ENCODE results near the gene WSB2. TPM values are rescaled to one million over a fixed set of nuclear protein-coding genes. Genes with fewer than 3 reads are reported as not detected.

WSB2 gene
- total RNA-seq, 2 experiments from 2014 or later: 26.2 to 27.9 TPM

DNA sequence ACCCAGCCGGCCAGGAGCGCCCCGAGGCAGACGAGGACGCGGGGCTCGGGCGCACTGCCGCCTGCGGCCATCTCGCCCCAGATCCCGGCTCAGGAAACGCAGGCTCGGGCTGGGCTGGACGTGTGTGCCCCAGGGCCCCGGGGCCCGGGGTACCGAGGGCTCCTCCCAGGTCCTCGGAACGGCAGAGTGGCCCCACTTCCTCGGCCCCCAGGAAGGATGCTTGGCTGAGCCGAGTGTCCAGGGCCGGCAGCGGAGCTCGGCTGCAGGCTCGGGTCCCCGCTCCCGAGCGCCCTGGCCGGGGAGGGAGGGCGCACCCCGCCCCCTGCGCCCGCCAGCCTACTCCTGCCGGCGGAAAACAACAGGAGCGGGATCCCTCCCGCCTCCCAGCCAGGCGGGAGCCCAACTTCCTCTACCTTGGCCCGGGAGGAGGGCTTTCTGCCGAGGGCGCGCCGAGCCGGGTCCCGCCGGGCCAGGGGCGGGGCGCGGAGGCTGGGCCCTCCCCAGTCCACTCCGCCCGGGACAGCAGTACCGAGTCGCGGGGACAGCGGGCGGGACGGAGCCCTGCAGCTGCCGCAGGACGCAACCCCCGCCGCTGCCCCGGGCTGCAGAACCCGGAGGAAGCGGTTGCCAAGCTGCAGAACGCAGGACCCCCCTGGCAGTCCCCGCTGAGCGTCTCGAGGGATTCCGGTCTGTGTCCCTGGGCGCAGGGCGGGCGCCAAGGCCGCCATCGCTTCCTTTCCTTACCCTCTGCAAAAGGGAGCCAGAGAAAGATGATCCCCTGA, 42.8 kb upstream of the WSB2 start, which contains the start of gene VSIG10:
TSS of gene VSIG10 (minus strand) at position 411 of the 782 bp plus-strand sequence. CDS start at position 71, 340 bp downstream.
- intact Hi-C loops (cut with micrococcal nuclease): loop anchor here (10.0 kb wide), 1 partner anchor 229 kb away; no protein-coding TSS in a partner anchor
- DNase-seq: peak; percentile 24

DNA sequence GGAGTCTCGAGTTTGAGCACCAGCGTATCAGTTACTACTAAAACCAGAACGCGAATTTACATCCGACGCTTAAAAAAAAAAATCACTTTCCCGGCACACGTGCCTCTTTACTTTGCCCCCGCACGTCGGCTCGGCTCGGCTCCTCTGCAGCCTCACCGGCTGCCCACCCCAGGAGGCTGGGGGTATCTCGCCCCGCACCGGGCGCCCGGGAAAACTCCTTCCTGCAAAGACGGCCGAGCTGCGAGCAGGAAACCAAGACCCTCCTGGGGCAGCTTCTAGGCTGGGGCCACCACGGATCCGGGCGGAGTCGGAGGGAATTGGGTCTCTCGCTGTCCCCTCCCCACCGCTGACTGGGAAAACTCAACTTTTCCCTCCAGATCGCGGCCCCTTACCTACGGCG, 42.2 kb upstream of the WSB2 start:
- H3K4me1 Mint-ChIP-seq (ENCODE audit: low read depth): peaks cover 7% of the 10 kb centered on the region
- TF ChIP-seq, protein P1, sequence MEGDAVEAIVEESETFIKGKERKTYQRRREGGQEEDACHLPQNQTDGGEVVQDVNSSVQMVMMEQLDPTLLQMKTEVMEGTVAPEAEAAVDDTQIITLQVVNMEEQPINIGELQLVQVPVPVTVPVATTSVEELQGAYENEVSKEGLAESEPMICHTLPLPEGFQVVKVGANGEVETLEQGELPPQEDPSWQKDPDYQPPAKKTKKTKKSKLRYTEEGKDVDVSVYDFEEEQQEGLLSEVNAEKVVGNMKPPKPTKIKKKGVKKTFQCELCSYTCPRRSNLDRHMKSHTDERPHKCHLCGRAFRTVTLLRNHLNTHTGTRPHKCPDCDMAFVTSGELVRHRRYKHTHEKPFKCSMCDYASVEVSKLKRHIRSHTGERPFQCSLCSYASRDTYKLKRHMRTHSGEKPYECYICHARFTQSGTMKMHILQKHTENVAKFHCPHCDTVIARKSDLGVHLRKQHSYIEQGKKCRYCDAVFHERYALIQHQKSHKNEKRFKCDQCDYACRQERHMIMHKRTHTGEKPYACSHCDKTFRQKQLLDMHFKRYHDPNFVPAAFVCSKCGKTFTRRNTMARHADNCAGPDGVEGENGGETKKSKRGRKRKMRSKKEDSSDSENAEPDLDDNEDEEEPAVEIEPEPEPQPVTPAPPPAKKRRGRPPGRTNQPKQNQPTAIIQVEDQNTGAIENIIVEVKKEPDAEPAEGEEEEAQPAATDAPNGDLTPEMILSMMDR (IDR thresholded peaks at IDR 0.05): no peak
- H3K9me3 Mint-ChIP-seq: no peaks in the 10 kb centered on the region
- DNase-seq (peak; percentile 17), ATAC-seq (peak; percentile 10)
- peaks cover 15% of the 10 kb centered on the region for H3K27me3 Mint-ChIP-seq
- H3K4me3 Mint-ChIP-seq: peak overlapping the region; percentile 73
- ChIA-PET CTCF (interaction anchor here (1.2 to 1.7 kb wide), 3 partner anchors 18 to 273 kb away, joined by 3 to 4 read pairs (median 3); partner anchors contain the start of gene SUDS3), POLR2A (no interaction called here)
- no peak overlapping the region for H3K27ac Mint-ChIP-seq
- H3K36me3 Mint-ChIP-seq (ENCODE audit: low read depth): no peaks in the 10 kb centered on the region
- intact Hi-C loops (cut with micrococcal nuclease): loop anchor here (10.0 kb wide), 1 partner anchor 228 kb away; no protein-coding TSS in a partner anchor

More for the DNA sequence above, 42.8 kb upstream of the WSB2 start, which contains the start of gene VSIG10:
- H3K27ac Mint-ChIP-seq: no peak within 1 kb of the TSS
- peak; percentile 60 for ATAC-seq
- H3K4me3 Mint-ChIP-seq: peak within 1 kb of the TSS; percentile 73
- H3K4me1 Mint-ChIP-seq (ENCODE audit: low read depth): peaks cover 7% of the 10 kb centered on the region
- H3K9me3 Mint-ChIP-seq: no peaks in the 10 kb centered on the region
- POLR2A ChIA-PET: interaction anchor here (1.3 kb wide), 1 partner anchor 31 kb away, joined by 4 read pairs; the partner anchor contains the start of gene PEBP1
- TF ChIP-seq, protein P1 (IDR thresholded peaks at IDR 0.05): no peak
- H3K36me3 Mint-ChIP-seq (ENCODE audit: low read depth): no peaks in the 10 kb centered on the region
- CTCF ChIA-PET: interaction anchor here (1.5 to 1.7 kb wide), 2 partner anchors 254 to 272 kb away, joined by 3 to 4 read pairs; partner anchors contain the start of gene SUDS3
- peaks cover 15% of the 10 kb centered on the region for H3K27me3 Mint-ChIP-seq

DNA sequence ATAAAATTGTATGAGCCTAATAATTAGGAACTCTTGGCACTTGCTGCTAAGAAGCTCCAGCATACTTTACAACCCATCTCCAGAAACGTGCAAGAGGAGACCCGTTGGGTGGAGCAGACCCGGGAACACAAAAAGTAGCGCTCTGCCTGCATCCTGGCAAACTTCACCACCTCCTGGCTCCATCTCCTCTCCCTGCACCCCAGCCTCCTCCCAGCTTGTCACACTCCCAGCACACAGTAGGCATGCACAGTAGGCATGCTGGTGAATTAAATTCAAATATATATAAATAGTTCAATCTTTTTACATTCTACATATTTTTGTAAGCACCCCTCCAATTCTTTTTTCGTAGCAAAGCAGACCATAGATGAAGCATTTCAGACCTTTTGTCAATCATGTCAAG, 41.6 kb upstream of the WSB2 start:
- POLR2A ChIA-PET: no interaction called here
- Mint-ChIP-seq H3K4me3 (peak overlapping the region; percentile 73), H3K9me3 (no peaks in the 10 kb centered on the region), H3K36me3 (ENCODE audit: low read depth) (no peaks in the 10 kb centered on the region), H3K27ac (no peak overlapping the region), H3K4me1 (ENCODE audit: low read depth) (peaks cover 7% of the 10 kb centered on the region), H3K27me3 (peaks cover 15% of the 10 kb centered on the region)
- intact Hi-C loops (cut with micrococcal nuclease): loop anchor here (10.0 kb wide), 1 partner anchor 228 kb away; no protein-coding TSS in a partner anchor
- ATAC-seq (no peak), DNase-seq (no peak)
- TF ChIP-seq, protein P1 (IDR thresholded peaks at IDR 0.05): no peak
- CTCF ChIA-PET: interaction anchor here (1.2 to 1.7 kb wide), 2 partner anchors 19 to 273 kb away, joined by 3 to 4 read pairs; partner anchors contain the start of gene SUDS3

DNA sequence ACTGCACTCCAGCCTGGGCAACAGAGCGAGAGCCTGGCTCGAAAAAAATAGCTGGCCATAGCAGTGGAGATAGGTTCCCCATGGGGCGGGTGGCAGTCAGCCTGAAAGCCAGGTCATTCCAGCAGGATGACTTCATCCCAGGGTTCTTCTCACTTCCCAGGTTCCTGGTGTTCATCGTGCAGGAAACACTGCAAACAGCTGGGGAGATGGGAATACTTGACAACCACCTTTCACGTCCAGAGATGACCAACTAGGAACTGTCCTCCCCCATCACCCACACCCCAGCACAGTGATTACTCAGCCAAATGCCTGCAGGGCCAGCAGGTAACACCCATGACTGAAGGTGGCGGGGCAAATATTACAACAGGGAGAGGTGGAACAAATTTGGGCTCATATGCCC, 41.1 kb upstream of the WSB2 start:
- intact Hi-C loops (cut with micrococcal nuclease): loop anchor here (10.0 kb wide), 1 partner anchor 227 kb away; no protein-coding TSS in a partner anchor
- DNase-seq (no peak), ATAC-seq (no peak)
- TF ChIP-seq, protein P1 (IDR thresholded peaks at IDR 0.05): no peak
- no peak overlapping the region for H3K4me3 Mint-ChIP-seq
- POLR2A ChIA-PET: no interaction called here
- peaks cover 7% of the 10 kb centered on the region for H3K4me1 Mint-ChIP-seq (ENCODE audit: low read depth)
- H3K27ac Mint-ChIP-seq: no peak overlapping the region
- CTCF ChIA-PET: interaction anchor here (1.0 to 1.2 kb wide), 2 partner anchors 19 to 245 kb away, joined by 3 to 4 read pairs; no protein-coding TSS in a partner anchor
- H3K27me3 Mint-ChIP-seq: peaks cover 15% of the 10 kb centered on the region
- no peaks in the 10 kb centered on the region for H3K9me3 Mint-ChIP-seq
- H3K36me3 Mint-ChIP-seq (ENCODE audit: low read depth): no peaks in the 10 kb centered on the region
